ENCODE data around the gene PDCL2.

DNA sequence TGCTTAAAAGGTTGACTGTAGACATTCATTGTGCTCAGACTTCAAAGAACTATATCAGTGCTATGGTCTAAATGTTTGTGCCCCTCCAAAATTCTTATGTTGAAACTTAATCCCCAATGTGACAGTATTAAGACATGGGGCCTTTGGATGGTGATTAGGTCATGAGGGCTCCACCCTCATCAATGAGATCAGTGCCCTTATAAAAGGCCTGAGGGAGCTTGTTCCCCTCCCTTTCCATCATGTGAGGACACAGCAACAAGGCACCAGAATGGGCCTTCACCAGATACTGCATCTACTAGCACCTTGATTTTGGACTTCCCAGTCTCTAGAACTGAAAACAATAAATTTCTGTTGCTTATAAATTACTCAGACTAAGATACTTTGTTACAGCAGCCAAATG lies 73.6 kb downstream of the PDCL2 start:
- TF ChIP-seq, protein P1, sequence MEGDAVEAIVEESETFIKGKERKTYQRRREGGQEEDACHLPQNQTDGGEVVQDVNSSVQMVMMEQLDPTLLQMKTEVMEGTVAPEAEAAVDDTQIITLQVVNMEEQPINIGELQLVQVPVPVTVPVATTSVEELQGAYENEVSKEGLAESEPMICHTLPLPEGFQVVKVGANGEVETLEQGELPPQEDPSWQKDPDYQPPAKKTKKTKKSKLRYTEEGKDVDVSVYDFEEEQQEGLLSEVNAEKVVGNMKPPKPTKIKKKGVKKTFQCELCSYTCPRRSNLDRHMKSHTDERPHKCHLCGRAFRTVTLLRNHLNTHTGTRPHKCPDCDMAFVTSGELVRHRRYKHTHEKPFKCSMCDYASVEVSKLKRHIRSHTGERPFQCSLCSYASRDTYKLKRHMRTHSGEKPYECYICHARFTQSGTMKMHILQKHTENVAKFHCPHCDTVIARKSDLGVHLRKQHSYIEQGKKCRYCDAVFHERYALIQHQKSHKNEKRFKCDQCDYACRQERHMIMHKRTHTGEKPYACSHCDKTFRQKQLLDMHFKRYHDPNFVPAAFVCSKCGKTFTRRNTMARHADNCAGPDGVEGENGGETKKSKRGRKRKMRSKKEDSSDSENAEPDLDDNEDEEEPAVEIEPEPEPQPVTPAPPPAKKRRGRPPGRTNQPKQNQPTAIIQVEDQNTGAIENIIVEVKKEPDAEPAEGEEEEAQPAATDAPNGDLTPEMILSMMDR (conservative IDR thresholded peaks at IDR 0.05; ENCODE audit: low read depth, low read length), result no peak
- TF ChIP-seq EZH2 (IDR thresholded peaks at IDR 0.05; ENCODE audit: low read length, unreplicated experiment) (no peak), EZH2phosphoT487 (IDR thresholded peaks at IDR 0.05; ENCODE audit: borderline replicate concordance, low read length) (no peak)
